ENCODE results near the gene THPO. TPM values are rescaled to one million over a fixed set of nuclear protein-coding genes. Genes with fewer than 3 reads are reported as not detected.

The THPO gene
- total RNA-seq: not detected

GRCh38 chr3:184377882-184378445 lies at the start of gene THPO:
Gene THPO (minus strand): TSS chr3:184378207. CDS start chr3:184376259, 1,948 bp downstream.
- Mint-ChIP-seq H3K4me3 (peak within 1 kb of the TSS in 1 of 2 donors; percentile 74), H3K36me3 (ENCODE audit: insufficient read depth in 2 of 2) (peaks cover 0 to 4% of the 10 kb centered on the region in 2 donors), H3K4me1 (ENCODE audit: low read depth) (no peaks in the 10 kb centered on the region), H3K9me3 (no peaks in the 10 kb centered on the region), H3K27ac (no peak within 1 kb of the TSS), H3K27me3 (ENCODE audit: low read depth) (peaks cover 49% of the 10 kb centered on the region)
- ATAC-seq (replicated peaks in 1 of 2): no peak
- DNase-seq: no peak

GRCh38 chr3:184426691-184427141 lies 48.7 kb upstream of the THPO start:
- ATAC-seq (replicated peaks in 1 of 2) (no peak), DNase-seq (no peak)
- Mint-ChIP-seq H3K4me3 (no peak overlapping the region), H3K9me3 (no peaks in the 10 kb centered on the region), H3K27me3 (ENCODE audit: low read depth) (peaks cover 10% of the 10 kb centered on the region), H3K4me1 (ENCODE audit: low read depth) (no peaks in the 10 kb centered on the region), H3K27ac (no peak overlapping the region), H3K36me3 (ENCODE audit: insufficient read depth in 2 of 2) (no peaks in the 10 kb centered on the region)

DNA sequence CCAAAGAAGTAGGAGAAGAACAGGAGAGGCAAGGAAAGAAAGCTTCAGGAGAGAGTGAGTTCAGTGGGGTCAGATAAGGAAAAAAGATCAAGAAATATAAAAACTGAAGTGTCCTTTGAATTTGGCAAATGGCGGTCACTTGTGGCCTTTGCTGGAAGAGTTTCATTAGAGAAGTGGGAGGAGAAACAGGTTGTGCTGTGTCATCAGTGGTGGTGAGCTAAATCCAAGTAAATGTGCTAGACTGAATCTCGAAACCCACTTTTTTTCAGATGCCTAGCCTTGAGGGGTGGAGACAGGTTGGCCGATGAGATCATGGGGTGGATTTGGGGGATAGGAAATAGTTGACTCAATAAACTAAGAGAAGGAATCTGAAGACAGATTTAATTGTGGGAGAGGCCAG lies 45.6 kb upstream of the THPO start:
- H3K4me1 Mint-ChIP-seq (ENCODE audit: low read depth): no peaks in the 10 kb centered on the region
- H3K36me3 Mint-ChIP-seq (ENCODE audit: insufficient read depth in 2 of 2): no peaks in the 10 kb centered on the region
- ATAC-seq (replicated peaks in 1 of 2): no peak
- no peak overlapping the region for H3K4me3 Mint-ChIP-seq
- H3K9me3 Mint-ChIP-seq: no peaks in the 10 kb centered on the region
- H3K27me3 Mint-ChIP-seq (ENCODE audit: low read depth): peaks cover 10% of the 10 kb centered on the region
- no peak for DNase-seq
- no peak overlapping the region for H3K27ac Mint-ChIP-seq

DNA sequence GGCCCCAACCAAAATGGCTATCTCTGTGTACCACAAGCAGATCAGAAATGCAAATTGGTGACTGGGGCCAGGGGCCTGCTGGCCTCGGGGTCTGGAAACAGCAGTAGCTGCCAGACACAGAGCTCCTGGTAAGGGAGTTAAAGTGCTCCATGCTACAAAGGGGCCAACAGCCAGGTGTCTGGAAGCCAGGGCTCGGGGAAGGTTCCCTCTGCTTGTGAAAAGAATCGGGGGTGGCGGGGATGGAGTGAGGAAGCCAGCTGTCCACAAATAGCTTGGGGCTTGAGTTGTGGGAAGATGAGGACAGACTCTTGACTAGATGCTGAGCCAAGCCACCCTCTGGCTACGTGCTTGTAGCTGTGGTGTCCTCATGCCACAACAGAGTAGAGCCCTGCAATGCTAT lies 41.2 kb upstream of the THPO start:
- H3K4me3 Mint-ChIP-seq: no peak overlapping the region
- H3K9me3 Mint-ChIP-seq: no peaks in the 10 kb centered on the region
- no peaks in the 10 kb centered on the region for H3K4me1 Mint-ChIP-seq (ENCODE audit: low read depth)
- no peak for ATAC-seq (replicated peaks in 1 of 2)
- peaks cover 10% of the 10 kb centered on the region for H3K27me3 Mint-ChIP-seq (ENCODE audit: low read depth)
- H3K36me3 Mint-ChIP-seq (ENCODE audit: insufficient read depth in 2 of 2): no peaks in the 10 kb centered on the region
- no peak for DNase-seq
- no peak overlapping the region for H3K27ac Mint-ChIP-seq

DNA sequence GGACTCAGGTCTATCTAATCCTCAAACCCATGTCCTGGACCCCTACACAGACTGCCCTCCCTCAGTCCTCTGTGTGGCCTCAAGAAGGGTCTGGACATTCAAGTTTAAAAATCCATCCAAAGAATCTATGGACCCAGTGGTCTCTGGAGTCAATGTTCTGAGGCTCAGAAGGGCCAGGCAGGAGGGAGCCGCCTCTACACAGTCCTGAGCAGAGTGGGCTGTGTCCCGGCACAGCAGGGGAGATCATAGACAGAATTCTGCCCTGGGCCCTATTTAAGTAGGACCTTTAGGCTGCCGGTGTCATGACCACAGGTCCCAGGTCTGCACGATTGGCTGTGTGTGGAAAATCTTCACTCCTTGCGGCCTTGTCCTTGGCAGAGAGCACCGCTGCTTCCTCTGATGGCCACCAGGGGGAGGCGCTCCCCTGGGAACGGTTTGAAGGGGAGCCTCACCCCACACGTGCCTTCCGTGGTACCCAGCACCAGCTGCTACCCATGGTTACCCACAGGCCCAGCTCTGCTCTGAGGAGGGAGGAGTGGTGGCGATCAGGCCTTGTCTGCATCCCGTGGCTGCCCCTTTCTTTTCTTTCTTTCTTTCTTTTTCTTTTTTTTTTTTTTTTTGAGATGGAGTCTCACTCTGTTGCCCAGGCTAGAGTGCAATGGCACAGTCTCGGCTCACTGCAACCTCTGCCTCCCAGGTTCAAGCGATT lies 39.8 kb upstream of the THPO start:
- no peak overlapping the region for H3K27ac Mint-ChIP-seq
- no peaks in the 10 kb centered on the region for H3K36me3 Mint-ChIP-seq (ENCODE audit: insufficient read depth in 2 of 2)
- no peak overlapping the region for H3K4me3 Mint-ChIP-seq
- peak; percentile 91 to 94 for ATAC-seq (replicated peaks in 1 of 2)
- no peaks in the 10 kb centered on the region for H3K4me1 Mint-ChIP-seq (ENCODE audit: low read depth)
- peak; percentile 72 to 73 for DNase-seq
- H3K9me3 Mint-ChIP-seq: no peaks in the 10 kb centered on the region
- no peaks in the 10 kb centered on the region for H3K27me3 Mint-ChIP-seq (ENCODE audit: low read depth)

DNA sequence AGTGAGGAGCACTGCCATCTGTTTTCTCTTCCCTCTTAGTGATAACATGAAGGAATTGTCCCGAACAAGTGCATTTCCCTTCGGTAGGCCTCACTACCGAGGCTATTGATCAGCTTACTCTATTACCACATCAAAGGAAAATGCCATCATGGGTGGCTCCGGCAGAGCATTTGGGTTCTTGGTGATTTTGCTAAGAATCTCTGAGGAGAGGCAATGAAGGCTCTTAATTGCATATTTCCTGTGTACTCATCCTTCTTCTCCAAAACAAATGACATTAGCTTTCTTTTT lies 37.1 kb upstream of the THPO start:
- no peaks in the 10 kb centered on the region for H3K27me3 Mint-ChIP-seq (ENCODE audit: low read depth)
- H3K27ac Mint-ChIP-seq: no peak overlapping the region
- no peak for DNase-seq
- no peaks in the 10 kb centered on the region for H3K4me1 Mint-ChIP-seq (ENCODE audit: low read depth)
- H3K4me3 Mint-ChIP-seq: no peak overlapping the region
- ATAC-seq (replicated peaks in 1 of 2): no peak
- no peaks in the 10 kb centered on the region for H3K9me3 Mint-ChIP-seq
- H3K36me3 Mint-ChIP-seq (ENCODE audit: insufficient read depth in 2 of 2): no peaks in the 10 kb centered on the region

DNA sequence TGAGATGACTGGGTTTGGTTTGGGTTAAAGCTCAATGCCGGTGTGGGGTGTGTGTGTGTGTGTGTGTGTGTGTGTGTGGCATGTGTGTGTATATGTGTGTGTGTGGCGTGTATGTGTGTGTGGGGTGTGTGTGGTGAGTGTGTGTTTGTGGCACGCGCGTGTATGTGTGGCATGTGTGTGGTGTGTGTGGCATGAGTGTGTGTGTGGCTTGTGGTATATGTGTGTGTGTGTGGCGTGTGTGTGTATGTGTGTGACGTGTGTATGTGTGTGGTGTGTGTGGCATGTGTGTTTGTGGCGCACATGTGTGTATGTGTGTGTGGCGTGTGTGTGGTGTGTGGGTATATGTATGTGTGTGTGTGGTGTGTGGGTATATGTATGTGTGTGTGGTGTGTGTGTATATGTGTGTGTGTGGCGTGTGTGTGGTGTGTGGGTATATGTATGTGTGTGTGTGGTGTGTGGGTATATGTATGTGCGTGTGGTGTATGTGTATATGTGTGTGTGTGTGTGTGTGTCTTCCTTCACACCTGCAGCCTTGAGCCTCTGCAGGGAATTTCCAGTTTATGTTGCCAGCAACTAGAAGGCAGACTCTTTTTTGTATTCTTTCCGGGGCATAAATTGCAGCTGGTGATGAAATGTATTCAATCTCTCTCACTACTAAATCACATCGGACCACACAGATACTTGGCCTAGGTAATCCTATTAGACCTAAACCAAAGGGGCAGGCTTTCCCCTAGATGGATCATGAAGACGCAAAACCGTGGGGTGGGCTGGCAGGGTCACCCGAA lies 36.6 kb upstream of the THPO start:
- no peaks in the 10 kb centered on the region for H3K27me3 Mint-ChIP-seq (ENCODE audit: low read depth)
- H3K9me3 Mint-ChIP-seq: no peaks in the 10 kb centered on the region
- DNase-seq (no peak), ATAC-seq (replicated peaks in 1 of 2) (no peak)
- no peak overlapping the region for H3K27ac Mint-ChIP-seq
- no peak overlapping the region for H3K4me3 Mint-ChIP-seq
- no peaks in the 10 kb centered on the region for H3K4me1 Mint-ChIP-seq (ENCODE audit: low read depth)
- H3K36me3 Mint-ChIP-seq (ENCODE audit: insufficient read depth in 2 of 2): no peaks in the 10 kb centered on the region

DNA sequence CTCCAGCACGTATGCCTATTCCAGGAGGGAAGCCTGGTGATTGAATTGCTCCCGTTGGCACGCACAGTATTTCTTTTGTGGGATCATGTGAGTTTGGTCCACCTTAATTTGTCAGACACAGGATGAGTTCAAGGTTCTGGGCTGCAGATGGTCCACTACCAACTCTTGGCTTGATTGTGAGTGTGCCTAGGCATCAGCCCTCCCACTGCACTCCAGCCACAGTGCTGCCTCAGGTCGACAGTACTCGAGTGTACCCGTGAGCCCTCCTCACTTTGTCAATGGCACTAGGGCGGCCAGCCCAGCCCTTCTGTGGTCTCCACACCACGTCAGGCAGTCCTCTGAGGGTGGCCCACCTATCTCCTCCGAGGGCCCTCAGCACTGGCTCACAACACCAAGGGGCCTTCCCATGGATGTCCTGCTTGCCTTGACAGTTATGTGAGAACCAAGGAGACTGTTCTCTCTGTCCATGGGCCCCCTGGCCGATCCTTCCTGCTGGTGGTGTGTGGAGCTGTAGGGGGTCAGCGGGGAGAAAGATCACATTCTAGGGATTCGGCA lies 32.0 kb upstream of the THPO start:
- Mint-ChIP-seq H3K27me3 (ENCODE audit: low read depth) (no peaks in the 10 kb centered on the region), H3K27ac (no peak overlapping the region), H3K4me3 (no peak overlapping the region), H3K4me1 (ENCODE audit: low read depth) (no peaks in the 10 kb centered on the region), H3K9me3 (no peaks in the 10 kb centered on the region), H3K36me3 (ENCODE audit: insufficient read depth in 2 of 2) (no peaks in the 10 kb centered on the region)
- ATAC-seq (replicated peaks in 1 of 2): no peak
- DNase-seq: no peak

- Mint-ChIP-seq H3K4me1 (ENCODE audit: low read depth) (no peaks in the 10 kb centered on the region), H3K27ac (no peak overlapping the region), H3K36me3 (ENCODE audit: insufficient read depth in 2 of 2) (no peaks in the 10 kb centered on the region), H3K4me3 (no peak overlapping the region), H3K9me3 (no peaks in the 10 kb centered on the region), H3K27me3 (ENCODE audit: low read depth) (no peaks in the 10 kb centered on the region)
- no peak for DNase-seq
- no peak for ATAC-seq (replicated peaks in 1 of 2)
Measured at GRCh38 chr3:184409331-184409926, 31.4 kb upstream of the THPO start.

DNA sequence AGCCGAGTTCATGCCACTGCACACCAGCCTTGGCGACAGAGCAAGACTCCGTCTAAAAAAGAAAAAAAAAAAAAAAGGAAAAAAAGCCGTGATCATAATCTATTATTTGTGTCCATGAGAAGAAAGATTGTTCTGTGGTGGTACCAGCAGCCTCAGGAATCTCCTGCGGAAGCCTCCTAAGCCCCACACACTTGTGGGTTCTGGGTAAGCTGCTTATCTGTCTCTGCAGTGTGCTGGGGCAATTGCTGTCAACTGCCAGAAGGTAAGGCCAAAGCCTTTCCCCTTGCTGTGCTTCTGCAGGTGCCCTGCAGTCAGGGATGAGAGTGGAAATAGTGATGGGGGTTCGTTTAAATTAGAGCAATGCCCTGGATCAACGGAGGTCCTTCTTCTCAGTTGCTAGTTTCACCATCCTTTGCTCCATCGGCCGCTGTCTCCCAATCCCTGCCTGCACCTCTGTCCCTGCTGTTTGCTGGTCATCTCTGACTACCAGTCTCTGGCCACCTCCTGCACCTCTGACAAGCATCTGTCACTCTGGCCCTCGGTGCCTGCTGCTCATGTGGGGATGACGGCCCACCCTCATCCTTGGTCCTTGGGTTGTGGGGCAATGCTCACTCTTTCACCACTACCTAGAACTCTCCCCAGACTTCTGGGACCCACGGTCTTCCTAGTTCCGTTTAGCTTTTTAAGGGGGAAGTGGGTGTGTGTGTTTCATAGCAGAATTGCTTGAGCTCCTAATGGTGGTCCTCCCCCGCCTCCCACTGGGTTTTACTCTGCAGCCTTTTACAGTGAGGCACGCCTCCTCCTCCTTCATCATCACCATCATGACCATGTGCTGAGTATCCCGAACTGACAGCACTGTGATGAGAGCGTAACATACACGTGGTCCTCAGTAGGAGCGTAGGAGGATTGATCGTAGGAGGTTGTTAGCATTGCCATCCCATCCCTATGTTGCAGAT lies 27.3 kb upstream of the THPO start:
- H3K27me3 Mint-ChIP-seq (ENCODE audit: low read depth): peaks cover 10% of the 10 kb centered on the region
- ATAC-seq (replicated peaks in 1 of 2): no peak
- H3K4me3 Mint-ChIP-seq: no peak overlapping the region
- no peak for DNase-seq
- no peaks in the 10 kb centered on the region for H3K36me3 Mint-ChIP-seq (ENCODE audit: insufficient read depth in 2 of 2)
- no peaks in the 10 kb centered on the region for H3K4me1 Mint-ChIP-seq (ENCODE audit: low read depth)
- no peaks in the 10 kb centered on the region for H3K9me3 Mint-ChIP-seq
- no peak overlapping the region for H3K27ac Mint-ChIP-seq

GRCh38 chr3:184399410-184399809 lies 21.4 kb upstream of the THPO start:
- no peak for DNase-seq
- Mint-ChIP-seq H3K36me3 (ENCODE audit: insufficient read depth in 2 of 2) (no peaks in the 10 kb centered on the region), H3K4me3 (no peak overlapping the region), H3K27me3 (ENCODE audit: low read depth) (peaks cover 20% of the 10 kb centered on the region), H3K4me1 (ENCODE audit: low read depth) (no peaks in the 10 kb centered on the region), H3K27ac (no peak overlapping the region), H3K9me3 (no peaks in the 10 kb centered on the region)
- ATAC-seq (replicated peaks in 1 of 2): no peak

DNA sequence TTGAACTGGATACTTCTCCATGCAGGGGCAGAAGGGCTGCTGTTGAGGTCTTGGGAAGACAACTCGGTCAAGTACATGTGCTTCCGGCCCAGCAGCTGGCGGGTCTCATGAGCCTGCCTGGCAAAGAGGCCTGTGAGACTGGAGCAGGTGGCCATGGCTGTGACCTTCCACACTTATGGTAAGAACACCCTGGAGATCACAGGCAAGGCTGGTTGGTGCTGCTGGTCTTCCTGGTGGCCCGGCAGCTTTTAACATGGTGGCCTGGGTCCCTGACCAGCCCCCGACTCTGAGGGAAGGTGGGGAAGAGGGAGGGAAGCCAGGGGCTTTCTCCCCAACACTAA lies 17.3 kb upstream of the THPO start:
- H3K9me3 Mint-ChIP-seq: no peaks in the 10 kb centered on the region
- no peak for DNase-seq

More for the DNA sequence above, 17.3 kb upstream of the THPO start:
- ATAC-seq (replicated peaks in 1 of 2): no peak
- H3K4me3 Mint-ChIP-seq: no peak overlapping the region
- H3K27me3 Mint-ChIP-seq (ENCODE audit: low read depth): peaks cover 26% of the 10 kb centered on the region
- H3K27ac Mint-ChIP-seq: no peak overlapping the region
- no peaks in the 10 kb centered on the region for H3K4me1 Mint-ChIP-seq (ENCODE audit: low read depth)
- no peaks in the 10 kb centered on the region for H3K36me3 Mint-ChIP-seq (ENCODE audit: insufficient read depth in 2 of 2)
